ENCODE results near the gene GRAMD1B.

GRCh38 chr11:123452794-123453193 lies 22.7 kb downstream of the GRAMD1B start:
- TF ChIP-seq, protein P1, sequence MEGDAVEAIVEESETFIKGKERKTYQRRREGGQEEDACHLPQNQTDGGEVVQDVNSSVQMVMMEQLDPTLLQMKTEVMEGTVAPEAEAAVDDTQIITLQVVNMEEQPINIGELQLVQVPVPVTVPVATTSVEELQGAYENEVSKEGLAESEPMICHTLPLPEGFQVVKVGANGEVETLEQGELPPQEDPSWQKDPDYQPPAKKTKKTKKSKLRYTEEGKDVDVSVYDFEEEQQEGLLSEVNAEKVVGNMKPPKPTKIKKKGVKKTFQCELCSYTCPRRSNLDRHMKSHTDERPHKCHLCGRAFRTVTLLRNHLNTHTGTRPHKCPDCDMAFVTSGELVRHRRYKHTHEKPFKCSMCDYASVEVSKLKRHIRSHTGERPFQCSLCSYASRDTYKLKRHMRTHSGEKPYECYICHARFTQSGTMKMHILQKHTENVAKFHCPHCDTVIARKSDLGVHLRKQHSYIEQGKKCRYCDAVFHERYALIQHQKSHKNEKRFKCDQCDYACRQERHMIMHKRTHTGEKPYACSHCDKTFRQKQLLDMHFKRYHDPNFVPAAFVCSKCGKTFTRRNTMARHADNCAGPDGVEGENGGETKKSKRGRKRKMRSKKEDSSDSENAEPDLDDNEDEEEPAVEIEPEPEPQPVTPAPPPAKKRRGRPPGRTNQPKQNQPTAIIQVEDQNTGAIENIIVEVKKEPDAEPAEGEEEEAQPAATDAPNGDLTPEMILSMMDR (conservative IDR thresholded peaks at IDR 0.05), result no peak
- no peak for TF ChIP-seq ZFX (IDR thresholded peaks at IDR 0.05)

Data from C4-2B (cell line).